Ovary (tissue), 9 donors: ENCODE measurements around the gene PRR14. TPM values are rescaled to one million over a fixed set of nuclear protein-coding genes. Genes with fewer than 3 reads are reported as not detected.

ENCODE experiments used
- DNase-seq, 5 donors: peaks; one replicate each; pipeline ENCODE4 v3.0.0-alpha.2; 2019 to 2020
- H3K27ac ChIP-seq, 2 donors: fragments of 200-600 bp; one replicate each; pipeline versions ENCODE4 v1.5.1 to v1.8.0; 2019 to 2022
- H3K27me3 ChIP-seq: fragments of 200-600 bp; one replicate; pipeline ENCODE4 v1.8.0; 2022
- H3K36me3 ChIP-seq: fragments of 200-600 bp; sonication (generic); one replicate; pipeline ENCODE4 v1.5.1; 2019
- H3K4me1 ChIP-seq: one replicate; pipeline ENCODE4 v1.8.1; 2013; ENCODE audit warnings: mild to moderate bottlenecking, moderate library complexity; ENCODE audit not compliant: insufficient read depth
- H3K4me3 ChIP-seq: fragments of 200-600 bp; sonication (generic); one replicate; pipeline ENCODE4 v1.5.1; 2017
- H3K9me3 ChIP-seq, 2 donors: fragments of 200-600 bp in 1 of 2; sonication (generic) in 1 of 2; one replicate each; pipeline versions ENCODE4 v1.5.1 to v1.8.1; 2013 to 2019; ENCODE audit warnings: mild to moderate bottlenecking in 1 of 2, moderate library complexity in 1 of 2
- CTCF ChIP-seq, 3 donors: fragments of 450-650 bp in 2 of 3; fragments of 200-600 bp in 1 of 3; IDR thresholded peaks; one replicate each; pipeline versions ENCODE4 v1.5.1 to v1.8.0; 2016 to 2022; ENCODE audit warnings: antibody characterized with exemption in 3 of 3, mild to moderate bottlenecking in 1 of 3
- EP300 ChIP-seq: sonication (generic); formaldehyde crosslinking; IDR thresholded peaks from one replicate; pipeline ENCODE4 v1.6.1; 2017; ENCODE audit warnings: antibody characterized with exemption
- POLR2A ChIP-seq: fragments of 450-650 bp; IDR thresholded peaks from one replicate; pipeline ENCODE4 v1.6.1; 2017; ENCODE audit warnings: antibody characterized with exemption, mild to moderate bottlenecking, moderate library complexity
- WGBS, 3 donors: extraction: QIAGEN DNeasy Blood & Tissue Kit in 1 of 3; methylation state at CpG; one replicate each; pipeline versions ENCODE4 v1.1.5 to v1.1.7; 2013 to 2017; 5-methylcytosine and 5-hydroxymethylcytosine counted together
- intact Hi-C, 4 donors: fragments of 100-400 bp; cut with DNase I; formaldehyde crosslinking; loops; one replicate each; pipeline versions ENCODE4 v1.11.0 to v1.15.1; 2022 to 2023
- polyA plus RNA-seq, 2 donors: library from polyadenylated mRNA; stranded (reverse); fragments of 200-250 nt in 1 of 2; fragments of 350-450 nt in 1 of 2; fragmentation: Illumina TruSeq in 1 of 2; extraction: RNeasy Lipid Tissue Mini Kit (QIAGEN cat#74804) in 1 of 2; gene quantifications; one replicate each; pipeline ENCODE4 v1.2.3, GENCODE V29; 2013 to 2014
- total RNA-seq, 7 donors: library from RNA; depleted of rRNA in 2 of 7; stranded (reverse); fragments of >200 nt in 2 of 7; fragmentation: NEBNext Ultra II Directional in 3 of 7; extraction: Animal tissue kit (Norgen Biotek cat#: 25700) in 3 of 7; gene quantifications; one replicate each; pipeline versions ENCODE4 v1.1.0 to v1.2.4, GENCODE V29; 2016 to 2023
- donor health status: DM: no; HTN: no; CAD: no; lungs with moderate emphysema.
- donor health status: DM: no; HTN: no; CAD: no.
- donor health status: Bipolar disorder and iron deficiency.
- donor health status: DM: yes; HTN: yes; CAD: no.
- donor health status: DM: no; HTN: no; CAD: no.
- donor health status: DM: yes; HTN: yes; CAD: no.

PRR14 gene
- total and polyA plus RNA-seq, 9 donors = 20.6 to 76.2 (median 50.3) TPM

- TF ChIP-seq POLR2A (no peak), CTCF (IDR thresholded peaks at IDR 0.05) (no peak), EP300 (no peak)
- no peak for DNase-seq
- Histone ChIP-seq H3K9me3 (no peaks in the 10 kb centered on the region), H3K4me3 (no peak overlapping the region), H3K27ac (no peak overlapping the region), H3K27me3 (no peaks in the 10 kb centered on the region), H3K36me3 (no peaks in the 10 kb centered on the region), H3K4me1 (no peaks in the 10 kb centered on the region)
- intact Hi-C loops = no loop called here
- 81 to 85% (median 84%) methylated on average over 11 of the region's 11 CpGs for WGBS, 3 donors
Observed at GRCh38 chr16:30667361-30667905, 16.7 kb downstream of the PRR14 start.

DNA sequence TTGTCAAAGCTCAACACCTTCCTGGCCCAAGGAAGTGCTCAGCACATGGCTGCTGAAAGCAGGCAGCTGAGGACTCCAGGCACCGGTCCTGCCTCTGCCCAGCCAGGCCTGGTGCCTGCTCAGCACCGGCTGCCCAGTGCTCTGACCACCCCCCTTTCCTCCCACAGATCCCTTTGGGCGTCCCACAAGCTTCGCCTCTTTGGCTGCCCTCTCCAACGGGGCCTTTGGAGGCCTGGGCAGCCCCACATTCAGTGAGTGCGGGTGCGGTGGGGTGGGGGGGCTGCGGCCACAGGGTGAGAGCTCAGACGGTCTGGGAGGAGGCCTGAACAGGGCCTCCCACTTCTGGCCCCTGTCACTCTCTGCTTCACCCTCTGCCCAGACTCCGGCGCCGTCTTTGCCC is 17.6 kb downstream of the PRR14 start:
- intact Hi-C loops = no loop called here
- Histone ChIP-seq H3K4me1 (no peaks in the 10 kb centered on the region), H3K4me3 (no peak overlapping the region), H3K36me3 (no peaks in the 10 kb centered on the region), H3K27ac (no peak overlapping the region), H3K9me3 (no peaks in the 10 kb centered on the region), H3K27me3 (no peaks in the 10 kb centered on the region)
- no peak for DNase-seq
- 78 to 82% (median 81%) methylated on average over 12 of the region's 12 CpGs for WGBS, 3 donors
- TF ChIP-seq CTCF (IDR thresholded peaks at IDR 0.05) (no peak), POLR2A (no peak)

DNA sequence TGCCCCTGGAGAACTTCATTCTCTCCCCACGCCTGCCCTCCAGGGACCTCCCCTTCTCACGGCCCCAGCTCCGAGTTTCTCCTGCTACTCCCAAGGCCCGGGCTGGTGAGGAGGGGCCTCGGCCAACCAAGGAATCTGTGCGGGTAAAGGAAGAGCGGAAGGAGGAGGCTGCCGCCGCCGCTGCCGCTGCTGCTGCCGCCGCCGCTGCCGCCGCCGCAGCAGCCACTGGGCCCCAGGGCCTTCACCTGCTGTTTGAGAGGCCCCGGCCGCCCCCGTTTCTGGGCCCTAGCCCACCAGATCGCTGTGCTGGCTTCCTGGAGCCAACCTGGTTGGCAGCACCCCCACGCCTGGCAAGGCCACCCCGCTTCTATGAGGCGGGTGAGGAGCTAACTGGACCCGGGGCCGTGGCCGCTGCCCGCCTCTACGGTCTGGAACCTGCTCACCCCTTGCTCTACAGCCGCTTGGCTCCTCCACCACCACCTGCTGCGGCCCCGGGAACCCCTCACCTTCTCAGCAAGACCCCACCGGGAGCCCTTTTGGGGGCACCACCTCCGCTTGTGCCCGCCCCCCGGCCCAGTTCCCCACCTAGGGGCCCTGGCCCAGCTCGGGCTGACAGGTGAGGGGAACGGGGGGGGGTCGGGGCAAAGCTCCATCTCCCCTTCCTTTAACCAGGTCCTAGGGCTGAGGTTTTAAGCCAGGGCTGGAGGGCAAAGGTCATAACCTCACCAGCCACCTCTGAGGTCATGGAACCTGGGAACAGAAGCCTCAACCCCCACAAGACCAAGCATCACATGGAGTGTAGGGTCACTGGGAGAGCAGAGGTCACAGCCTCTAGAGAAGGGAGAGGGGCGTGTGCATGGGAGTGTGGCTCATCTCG is 18.5 kb downstream of the PRR14 start:
- Histone ChIP-seq H3K27ac (no peak overlapping the region), H3K9me3 (no peaks in the 10 kb centered on the region), H3K27me3 (no peaks in the 10 kb centered on the region), H3K36me3 (no peaks in the 10 kb centered on the region), H3K4me3 (no peak overlapping the region), H3K4me1 (no peaks in the 10 kb centered on the region)
- 85 to 88% (median 87%) methylated on average over 39 to 41 of the region's 41 CpGs for WGBS, 3 donors
- TF ChIP-seq POLR2A (no peak), CTCF (IDR thresholded peaks at IDR 0.05) (no peak), EP300 (no peak)
- intact Hi-C loops = no loop called here
- DNase-seq = peak in 2 of 5 donors; percentile 32 to 43

- Histone ChIP-seq H3K27ac (no peak overlapping the region), H3K36me3 (no peaks in the 10 kb centered on the region), H3K27me3 (no peaks in the 10 kb centered on the region), H3K4me3 (no peak overlapping the region), H3K4me1 (no peaks in the 10 kb centered on the region), H3K9me3 (no peaks in the 10 kb centered on the region)
- TF ChIP-seq EP300 (no peak), CTCF (IDR thresholded peaks at IDR 0.05) (no peak), POLR2A (peak; percentile 11)
- no peak for DNase-seq
- WGBS, 3 donors = 74 to 77% (median 75%) methylated on average over 14 of the region's 14 CpGs
- intact Hi-C loops = no loop called here
Observed at GRCh38 chr16:30669903-30670824, 19.4 kb downstream of the PRR14 start.
